Endothelial cell of umbilical vein (primary cell): Measurements from ENCODE around the gene CD101.

ENCODE experiments used
- CTCF ChIP-seq, 2 donors: IDR thresholded peaks; 1 replicate in 1 of 2; 2 replicates in 1 of 2; pipeline ENCODE4 v1.5.1; 2011; ENCODE audit warnings: low read length in 2 of 2, mild to moderate bottlenecking in 2 of 2, moderate library complexity in 2 of 2, control low read depth in 1 of 2, inconsistent platforms in 1 of 2, low read depth in 1 of 2; ENCODE audit not compliant: insufficient read depth in 1 of 2; ENCODE audit errors: extremely low read depth in 1 of 2
- MAX ChIP-seq: IDR thresholded peaks from 2 replicates; pipeline ENCODE4 v1.6.1; 2011; ENCODE audit not compliant: insufficient read depth, insufficient read length
- MYC ChIP-seq: IDR thresholded peaks from one replicate; pipeline ENCODE4 v1.6.1; 2011; ENCODE audit warnings: mild to moderate bottlenecking, low read depth, low read length
- POLR2A ChIP-seq: IDR thresholded peaks from 2 replicates; pipeline ENCODE4 v1.6.1; 2012; ENCODE audit warnings: low read depth, mild to moderate bottlenecking, control low read depth, low read length
- POLR2AphosphoS5 ChIP-seq: IDR thresholded peaks from 2 replicates; pipeline ENCODE4 v1.6.1; 2012; ENCODE audit warnings: low read depth, mild to moderate bottlenecking, control low read depth, low read length, moderate library complexity; ENCODE audit not compliant: insufficient read depth

GRCh38 chr1:117038236-117038635 is 36.7 kb downstream of the CD101 start:
- TF ChIP-seq MYC (no peak), CTCF (IDR thresholded peaks at IDR 0.05; ENCODE audit: extremely low read depth in 1 of 2, insufficient read depth in 1 of 2, low read depth in 1 of 2, low read length in 2 of 2) (no peak), POLR2AphosphoS5 (no peak), POLR2A (no peak), MAX (no peak)
